Medulla oblongata (tissue), 1 donor: Measurements from ENCODE around the gene CCDC188.
"Not testable (repeated sequence)": the region's sequence is repeated elsewhere in the genome, so short reads cannot be mapped to it uniquely, and the experiment has no call there.

ENCODE experiments used
- DNase-seq: peaks from one replicate; pipeline ENCODE4 v3.0.0-alpha.2; 2015; ENCODE audit errors: extremely low spot score

The CCDC188 gene

GRCh38 chr22:20170170-20170569 is 19.3 kb upstream of the CCDC188 start:
- no peak for DNase-seq

- no peak for DNase-seq
Observed at GRCh38 chr22:20169253-20169822, 18.5 kb upstream of the CCDC188 start.

GRCh38 chr22:20167643-20168322 is 16.9 kb upstream of the CCDC188 start:
- no peak for DNase-seq

GRCh38 chr22:20166703-20167102 is 15.8 kb upstream of the CCDC188 start:
- no peak for DNase-seq

- no peak for DNase-seq
Observed at GRCh38 chr22:20165913-20166312, 15.1 kb upstream of the CCDC188 start.

- DNase-seq, result no peak
Observed at GRCh38 chr22:20165421-20165820, 14.6 kb upstream of the CCDC188 start.

GRCh38 chr22:20164863-20165262 is 14.0 kb upstream of the CCDC188 start:
- no peak for DNase-seq

- no peak for DNase-seq
Observed at GRCh38 chr22:20160041-20160440, 9.2 kb upstream of the CCDC188 start.

- DNase-seq, result not testable (repeated sequence)
Observed at GRCh38 chr22:20159531-20159930, 8.7 kb upstream of the CCDC188 start.

- no peak for DNase-seq
Observed at GRCh38 chr22:20159076-20159475, 8.2 kb upstream of the CCDC188 start.

GRCh38 chr22:20158391-20159036 is 7.7 kb upstream of the CCDC188 start:
- DNase-seq, result no peak

GRCh38 chr22:20157430-20158183 is 6.8 kb upstream of the CCDC188 start:
- DNase-seq, result no peak

- peak; percentile 77 for DNase-seq
Observed at GRCh38 chr22:20156611-20157429, 6.0 kb upstream of the CCDC188 start.

GRCh38 chr22:20156042-20156389 is 5.2 kb upstream of the CCDC188 start:
- DNase-seq, result no peak

- DNase-seq, result peak; percentile 63
Observed at GRCh38 chr22:20155330-20156041, 4.6 kb upstream of the CCDC188 start.

GRCh38 chr22:20154602-20155187 is 3.8 kb upstream of the CCDC188 start:
- no peak for DNase-seq

GRCh38 chr22:20153945-20154344 is 3.1 kb upstream of the CCDC188 start:
- no peak for DNase-seq

GRCh38 chr22:20152464-20152890 is 1.6 kb upstream of the CCDC188 start:
- no peak for DNase-seq

GRCh38 chr22:20151276-20151588 is 377 bp upstream of the CCDC188 start:
- no peak for DNase-seq
